ENCODE results near the gene DCLK1. TPM values are rescaled to one million over a fixed set of nuclear protein-coding genes. Genes with fewer than 3 reads are reported as not detected.

The DCLK1 gene
- total RNA-seq, 1 experiment from 2014 or later: 36.2 TPM

- Histone ChIP-seq H3K27ac (ENCODE audit: insufficient read length, low read depth, low read length) (no peak overlapping the region), H2BK5ac (ENCODE audit: insufficient read length, low read length) (no peak overlapping the region), H3T11ph (ENCODE audit: low read length) (no peak overlapping the region), H3K79me1 (ENCODE audit: insufficient read depth, low read depth, low read length, poor library complexity, severe bottlenecking) (no peaks in the 10 kb centered on the region), H2BK20ac (ENCODE audit: low read depth, low read length, poor library complexity, severe bottlenecking) (no peak overlapping the region), H2BK12ac (ENCODE audit: insufficient read length, low read depth, low read length) (no peak overlapping the region), H4K91ac (ENCODE audit: insufficient read length, low read depth, low read length) (no peak overlapping the region), H3K9ac (ENCODE audit: extremely low read depth, insufficient read length, low read length) (no peak overlapping the region), H3K56ac (ENCODE audit: insufficient read length, low read depth, low read length) (no peak overlapping the region), H2AFZ (ENCODE audit: low read length) (no peak overlapping the region), H3K14ac (ENCODE audit: insufficient read depth, low read length) (no peak overlapping the region), H3K23ac (ENCODE audit: insufficient read length, low read depth, low read length) (no peak overlapping the region), H2BK120ac (ENCODE audit: low read depth, low read length, poor library complexity, severe bottlenecking) (no peak overlapping the region), H3K4me2 (ENCODE audit: insufficient read depth, insufficient read length, low read length) (no peak overlapping the region), H3K79me2 (ENCODE audit: insufficient read depth, low read length) (no peaks in the 10 kb centered on the region), H3K4me1 (ENCODE audit: insufficient read depth, low read length) (no peaks in the 10 kb centered on the region), H4K5ac (ENCODE audit: insufficient read length, low read depth, low read length) (no peak overlapping the region), H3K9me3 (ENCODE audit: control insufficient read depth, low read depth, low read length) (no peaks in the 10 kb centered on the region), H4K20me1 (ENCODE audit: control insufficient read depth, insufficient read depth, insufficient read length) (no peaks in the 10 kb centered on the region), H3K4ac (ENCODE audit: low read depth, low read length) (no peak overlapping the region), H4K8ac (replicated peaks; ENCODE audit: insufficient read length, low read depth, low read length) (no peak overlapping the region), H2BK15ac (ENCODE audit: low read depth, low read length) (no peak overlapping the region), H3K18ac (ENCODE audit: insufficient read length, low read depth, low read length) (no peak overlapping the region), H3K23me2 (ENCODE audit: insufficient read length, low read depth, low read length, poor library complexity, severe bottlenecking) (no peaks in the 10 kb centered on the region), H2AK5ac (ENCODE audit: insufficient read length, low read length) (no peak overlapping the region), H3K27me3 (ENCODE audit: insufficient read depth, low read length) (no peaks in the 10 kb centered on the region)
- H3K4me3 Mint-ChIP-seq: no peak overlapping the region
- TF ChIP-seq, protein P1, sequence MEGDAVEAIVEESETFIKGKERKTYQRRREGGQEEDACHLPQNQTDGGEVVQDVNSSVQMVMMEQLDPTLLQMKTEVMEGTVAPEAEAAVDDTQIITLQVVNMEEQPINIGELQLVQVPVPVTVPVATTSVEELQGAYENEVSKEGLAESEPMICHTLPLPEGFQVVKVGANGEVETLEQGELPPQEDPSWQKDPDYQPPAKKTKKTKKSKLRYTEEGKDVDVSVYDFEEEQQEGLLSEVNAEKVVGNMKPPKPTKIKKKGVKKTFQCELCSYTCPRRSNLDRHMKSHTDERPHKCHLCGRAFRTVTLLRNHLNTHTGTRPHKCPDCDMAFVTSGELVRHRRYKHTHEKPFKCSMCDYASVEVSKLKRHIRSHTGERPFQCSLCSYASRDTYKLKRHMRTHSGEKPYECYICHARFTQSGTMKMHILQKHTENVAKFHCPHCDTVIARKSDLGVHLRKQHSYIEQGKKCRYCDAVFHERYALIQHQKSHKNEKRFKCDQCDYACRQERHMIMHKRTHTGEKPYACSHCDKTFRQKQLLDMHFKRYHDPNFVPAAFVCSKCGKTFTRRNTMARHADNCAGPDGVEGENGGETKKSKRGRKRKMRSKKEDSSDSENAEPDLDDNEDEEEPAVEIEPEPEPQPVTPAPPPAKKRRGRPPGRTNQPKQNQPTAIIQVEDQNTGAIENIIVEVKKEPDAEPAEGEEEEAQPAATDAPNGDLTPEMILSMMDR (conservative IDR thresholded peaks at IDR 0.05): no peak
- no peaks in the 10 kb centered on the region for H3K27me3 Mint-ChIP-seq (ENCODE audit: low read depth)
- peaks cover 15 to 17% of the 10 kb centered on the region in 2 experiments for H3K9me3 Mint-ChIP-seq
- peaks cover 0 to 14% (median 7%) of the 10 kb centered on the region in 3 experiments; a peak in 6 of 7 replicates for H3K36me3 Mint-ChIP-seq (ENCODE audit: insufficient read depth in 1 of 3, low read depth in 3 of 3)
- WGBS (ENCODE audit: extremely low coverage, insufficient read length, low lambda C conversion rate): no CpG with 5 or more reads among the region's 2 CpGs
- DNase-seq: no peak
- no peak overlapping the region for H3K27ac Mint-ChIP-seq
- peaks cover 5 to 10% of the 10 kb centered on the region in 2 experiments for H3K4me1 Mint-ChIP-seq
These were observed 12.6 kb upstream of the DCLK1 start for GRCh38 chr13:36143738-36144137.
